GM21367 (cell line): ENCODE measurements around the gene ELF3.
"Not testable (repeated sequence)": the region's sequence is repeated elsewhere in the genome, so short reads cannot be mapped to it uniquely, and the experiment has no call there.

Experiments used
- ATAC-seq: cut with Tn5 transposase; IDR thresholded peaks from one replicate; pipeline ENCODE4 v1.9.1; 2021; ENCODE audit not compliant: unreplicated experiment

Gene ELF3

DNA sequence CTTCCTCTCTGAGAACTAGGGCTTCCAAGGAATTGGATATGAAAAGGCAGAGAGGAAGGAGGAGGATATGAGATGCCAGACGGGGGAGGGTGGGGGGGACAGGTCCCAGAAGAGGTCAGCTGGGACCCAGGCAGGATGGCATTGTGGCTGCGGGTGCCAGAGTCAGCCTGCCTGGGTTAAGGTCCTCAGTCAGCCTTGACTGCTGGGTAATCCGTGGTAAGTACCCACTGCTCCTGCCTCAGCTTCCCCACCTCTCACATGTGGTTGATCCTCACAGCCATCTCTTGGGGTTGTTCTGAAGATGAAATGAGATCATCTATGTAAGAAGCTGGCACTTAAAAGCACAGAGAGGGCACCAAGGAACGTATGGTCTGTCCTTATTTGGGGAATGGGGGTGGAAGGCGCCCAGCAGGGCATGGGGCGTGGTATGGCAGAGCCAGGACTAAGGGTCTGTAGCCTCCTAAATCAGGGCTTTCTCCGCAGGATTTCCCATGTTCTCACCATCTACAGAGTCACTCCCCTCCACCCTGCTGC is 23.8 kb downstream of the ELF3 start:
- ATAC-seq, result no peak

- ATAC-seq, result no peak
Measured at GRCh38 chr1:202034683-202035462, 24.5 kb downstream of the ELF3 start.

- no peak for ATAC-seq
Measured at GRCh38 chr1:202036595-202037387, 26.4 kb downstream of the ELF3 start.

- no peak for ATAC-seq
Measured at GRCh38 chr1:202037706-202038296, 27.4 kb downstream of the ELF3 start.

DNA sequence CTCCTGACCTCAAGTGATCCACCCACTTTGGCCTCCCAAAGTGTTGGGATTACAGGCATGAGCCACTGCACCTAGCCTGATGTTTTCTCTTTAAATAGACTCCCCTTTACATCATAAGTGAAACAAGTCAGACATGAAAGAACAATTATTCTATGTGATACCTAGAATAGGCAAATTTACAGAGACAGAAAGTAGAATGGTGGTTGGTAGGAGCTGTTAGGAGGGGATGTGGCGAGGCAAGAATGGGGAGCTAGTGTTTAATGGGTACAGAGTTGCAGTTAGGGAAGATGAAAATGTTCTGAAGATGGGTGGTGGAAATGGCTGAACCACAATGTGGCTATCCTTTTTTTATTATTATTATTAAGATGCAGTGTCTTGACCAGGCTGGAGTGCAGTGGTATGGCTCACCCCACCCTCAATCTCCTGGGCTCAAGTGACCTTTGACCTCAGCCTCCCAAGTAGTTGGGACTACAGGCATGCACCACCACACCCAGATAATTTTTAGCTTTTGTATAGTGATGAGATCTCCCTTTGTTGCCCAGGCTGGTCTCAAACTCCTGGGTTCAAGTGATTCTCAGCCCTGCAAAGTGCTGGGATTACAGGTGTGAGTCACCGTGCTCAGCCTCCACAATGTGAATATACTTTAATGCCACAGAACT is 28.4 kb downstream of the ELF3 start:
- ATAC-seq, result no peak

DNA sequence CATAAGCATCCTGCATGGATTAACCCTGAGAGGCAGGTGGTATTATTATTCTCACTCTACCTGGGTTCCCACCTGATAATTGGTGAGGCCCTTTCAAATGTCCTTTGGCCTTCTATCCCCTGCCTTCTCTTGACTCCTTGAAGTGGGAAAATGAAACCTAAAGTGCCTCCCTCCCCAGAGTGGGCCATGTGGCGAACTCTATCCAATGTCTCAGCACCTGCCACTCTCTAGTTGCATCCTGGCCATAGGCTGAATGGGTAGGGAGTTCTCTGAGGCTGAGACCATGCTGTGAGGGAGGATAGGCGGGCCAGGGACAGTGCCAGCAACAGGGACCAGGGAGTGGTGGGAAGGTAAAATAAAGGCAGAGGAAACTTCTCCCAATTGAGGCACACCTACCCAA is 35.3 kb downstream of the ELF3 start:
- no peak for ATAC-seq

DNA sequence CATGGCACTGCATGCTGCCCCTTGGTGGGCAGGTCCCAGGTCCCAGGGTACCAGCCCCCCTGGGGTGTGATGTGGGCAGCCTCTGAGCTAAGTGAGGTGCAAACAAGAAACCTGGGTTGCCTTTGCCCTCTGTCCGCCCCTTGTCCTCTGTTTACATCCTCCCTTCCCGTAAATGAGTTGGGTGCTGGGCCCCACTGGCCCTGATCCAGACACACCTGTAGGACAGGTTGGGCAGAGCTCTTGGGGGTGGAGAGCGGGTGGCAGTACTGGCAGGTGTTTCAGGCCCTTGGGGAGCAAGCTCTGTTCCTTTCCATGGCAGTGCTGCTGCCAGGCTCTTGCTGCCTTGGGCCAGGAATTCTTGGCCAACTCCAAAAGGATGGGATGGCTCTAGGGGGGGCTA is 35.8 kb downstream of the ELF3 start:
- no peak for ATAC-seq

GRCh38 chr1:202046748-202047708 is 36.6 kb downstream of the ELF3 start:
- ATAC-seq, result no peak

DNA sequence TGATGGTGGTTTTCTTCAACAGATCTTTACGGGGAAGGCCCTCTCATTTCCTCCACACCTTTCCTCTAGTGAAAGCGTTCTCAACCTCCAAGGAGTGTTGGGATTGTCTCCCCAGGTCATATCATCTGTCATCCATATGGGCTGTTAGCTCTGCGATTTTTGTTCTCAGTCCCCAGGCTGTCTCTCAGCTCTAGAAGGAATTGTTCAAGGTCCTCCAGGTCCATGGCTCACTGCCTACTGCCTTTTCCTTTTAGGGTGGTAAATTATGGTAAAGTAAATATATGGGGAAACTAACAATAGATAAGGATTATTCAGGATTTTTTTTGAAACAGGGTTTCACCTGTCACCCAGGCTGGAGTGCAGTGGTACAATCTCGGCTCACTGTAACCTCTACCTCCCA is 37.6 kb downstream of the ELF3 start:
- ATAC-seq, result no peak

DNA sequence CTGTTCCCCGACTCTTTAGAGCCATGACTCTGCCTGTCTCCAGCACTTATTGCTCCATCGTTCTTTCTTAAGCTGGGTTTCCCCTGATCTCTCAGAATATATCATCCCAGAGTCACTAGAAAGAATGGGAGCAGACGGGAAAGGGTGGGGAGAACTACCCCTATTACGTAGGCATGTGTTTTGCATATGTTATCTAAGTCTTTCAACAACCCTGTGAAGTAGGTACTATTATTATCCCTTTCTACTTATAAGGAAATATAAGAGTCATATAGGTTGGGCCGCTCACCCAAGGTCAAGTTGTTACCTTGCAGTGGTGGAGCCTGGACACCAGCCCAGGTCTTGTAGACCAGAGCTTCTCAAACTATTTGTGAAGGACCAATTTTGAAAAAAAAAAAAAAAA is 38.7 kb downstream of the ELF3 start:
- ATAC-seq, result no peak

GRCh38 chr1:202054094-202054493 is 43.7 kb downstream of the ELF3 start:
- no peak for ATAC-seq

- ATAC-seq, result not testable (repeated sequence)
Measured at GRCh38 chr1:202054673-202055072, 44.3 kb downstream of the ELF3 start.

DNA sequence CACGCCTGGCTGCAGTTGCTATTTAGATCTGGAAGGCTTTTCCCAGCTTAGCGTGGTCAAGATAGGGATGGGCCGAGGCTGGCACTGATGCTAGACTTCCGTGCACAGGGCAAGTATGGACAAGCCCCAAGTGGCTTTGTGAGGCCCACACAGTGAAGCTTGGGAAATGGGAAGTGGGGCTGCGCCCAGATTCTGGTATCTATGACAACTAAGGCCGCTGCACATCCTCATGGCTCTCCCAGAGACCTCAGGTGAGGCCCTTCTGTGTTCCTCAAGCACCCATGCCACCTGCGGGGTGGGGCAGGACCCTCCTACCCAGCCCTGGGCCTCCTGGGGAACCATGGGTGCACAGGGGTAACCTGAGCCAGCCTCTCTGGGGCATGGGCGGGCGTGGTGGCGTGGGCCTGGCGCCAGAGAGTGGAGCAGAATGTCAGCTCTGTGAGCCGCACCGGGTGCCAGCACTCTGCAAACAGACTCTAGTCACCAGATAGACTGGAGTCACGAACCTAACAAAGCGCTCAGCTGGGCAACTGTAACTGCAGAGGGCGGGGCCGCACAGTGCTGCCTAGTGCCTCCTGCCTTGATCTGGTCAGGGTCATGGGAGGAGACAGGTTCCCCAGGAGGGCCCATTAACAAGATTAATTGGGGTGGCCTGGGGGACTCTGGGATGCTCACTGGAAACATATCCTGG is 46.4 kb downstream of the ELF3 start:
- ATAC-seq, result no peak

DNA sequence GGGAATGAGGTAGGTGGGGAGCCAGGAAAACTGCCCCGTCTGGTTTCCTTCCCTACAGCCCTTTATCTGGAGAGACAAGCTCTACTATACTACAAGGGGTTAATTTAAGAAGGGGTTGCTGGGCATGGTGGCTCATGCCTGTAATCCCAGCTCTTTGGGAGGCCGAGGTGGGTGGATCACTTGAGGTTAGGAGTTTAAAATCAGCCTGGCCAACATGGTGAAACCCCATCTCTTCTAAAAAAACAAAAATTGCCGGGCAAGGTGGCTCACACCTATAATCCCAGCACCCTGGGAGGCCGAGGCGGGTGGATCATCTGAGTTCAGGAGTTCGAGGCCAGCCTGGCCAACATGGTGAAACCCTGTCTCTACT is 46.9 kb downstream of the ELF3 start:
- ATAC-seq, result not testable (repeated sequence)

GRCh38 chr1:202058001-202058908 is 47.9 kb downstream of the ELF3 start:
- no peak for ATAC-seq

GRCh38 chr1:202061055-202061454 is 50.7 kb downstream of the ELF3 start:
- no peak for ATAC-seq

DNA sequence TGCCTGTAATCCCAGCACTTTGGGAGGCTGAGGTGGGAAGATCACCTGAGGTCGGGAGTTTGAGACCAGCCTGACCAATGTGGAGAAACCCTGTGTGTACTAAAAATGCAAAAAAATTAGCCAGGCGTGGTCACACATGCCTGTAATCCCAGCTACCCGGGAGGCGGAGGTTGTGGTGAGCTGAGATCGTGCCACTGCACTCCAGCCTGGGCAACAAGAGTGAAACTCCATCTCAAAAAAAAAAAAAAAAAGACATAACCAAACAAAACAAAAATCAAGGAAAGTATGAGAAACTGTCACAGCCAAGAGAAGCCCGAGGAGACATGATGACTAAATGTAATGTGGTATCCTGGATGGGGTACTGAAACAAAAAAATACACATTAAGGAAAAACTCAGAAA is 51.4 kb downstream of the ELF3 start:
- ATAC-seq, result not testable (repeated sequence)

DNA sequence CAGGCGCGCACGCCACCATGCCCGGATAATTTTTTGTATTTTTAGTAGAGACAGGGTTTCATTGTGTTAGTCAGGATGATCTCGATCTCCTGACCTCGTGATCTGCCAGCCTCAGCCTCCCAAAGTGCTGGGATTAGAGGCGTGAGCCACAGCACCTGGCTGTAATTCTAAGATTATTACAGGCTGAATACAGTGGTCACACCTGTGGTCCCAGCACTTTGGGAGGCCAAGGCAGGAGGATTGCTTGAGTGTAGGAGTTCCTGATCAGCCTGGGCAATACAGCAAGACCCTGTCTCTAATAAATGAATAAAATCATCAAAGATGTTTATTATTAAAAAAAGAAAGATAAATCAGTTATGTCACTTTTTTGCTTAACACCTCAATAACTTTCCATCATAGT is 52.2 kb downstream of the ELF3 start:
- ATAC-seq, result not testable (repeated sequence)
